Skin epidermis (tissue), 12 donors: Measurements from ENCODE around the gene RAB11B.
"Not testable (repeated sequence)": the region's sequence is repeated elsewhere in the genome, so short reads cannot be mapped to it uniquely, and the experiment has no call there.

Experiments
- H3K27ac ChIP-seq, 21 experiments: fragments of 200-600 bp; sonication (generic) in 11 of 21; one replicate each; pipeline ENCODE4 v1.5.0; 2020; ENCODE audit warnings: mild to moderate bottlenecking in 3 of 21, inconsistent platforms in 2 of 21, moderate library complexity in 2 of 21
- H3K4me3 ChIP-seq, 7 experiments: fragments of 200-600 bp; sonication (generic) in 2 of 7; one replicate each; pipeline ENCODE4 v1.5.0; 2020; ENCODE audit warnings: inconsistent platforms in 2 of 7, mild to moderate bottlenecking in 2 of 7, moderate library complexity in 1 of 7

The RAB11B gene

DNA sequence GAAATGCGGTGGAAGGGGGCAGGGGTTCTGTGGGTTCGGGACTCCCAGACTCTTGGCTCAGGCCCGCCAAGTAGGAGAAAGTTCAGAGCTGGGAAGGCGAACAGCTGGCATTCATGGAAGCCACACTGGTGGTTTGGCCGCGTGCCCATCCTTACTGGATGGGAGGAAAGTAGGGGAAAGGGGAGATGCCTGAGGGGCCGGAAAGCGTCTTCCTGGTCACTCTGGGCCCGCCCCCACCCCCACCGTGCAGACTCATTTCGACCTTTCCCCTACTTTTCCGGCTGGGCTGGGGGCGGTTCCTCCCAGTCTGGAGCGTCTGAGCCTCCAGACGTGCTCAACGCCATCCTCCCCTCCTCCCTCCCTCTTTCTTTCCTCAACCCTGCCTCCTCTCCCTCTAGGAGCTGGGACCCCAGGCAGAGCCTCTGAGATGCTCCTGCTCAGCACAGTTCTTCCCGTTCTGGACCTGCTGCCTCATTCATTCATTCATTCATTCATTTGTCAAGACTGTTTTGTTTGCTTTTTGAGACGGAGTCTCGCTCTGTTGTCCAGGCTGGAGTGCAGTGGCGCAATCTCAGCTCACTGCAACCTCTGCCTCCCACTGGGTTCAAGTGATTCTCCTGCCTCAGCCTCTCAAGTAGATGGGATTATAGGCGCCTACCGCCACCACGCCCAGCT, 22.7 kb upstream of the RAB11B start:
- Histone ChIP-seq H3K27ac (peak overlapping the region in 8 of 21 experiments; percentile 14 to 72 (median 50)), H3K4me3 (peak overlapping the region in 3 of 7 experiments; percentile 3 to 8 (median 6))

DNA sequence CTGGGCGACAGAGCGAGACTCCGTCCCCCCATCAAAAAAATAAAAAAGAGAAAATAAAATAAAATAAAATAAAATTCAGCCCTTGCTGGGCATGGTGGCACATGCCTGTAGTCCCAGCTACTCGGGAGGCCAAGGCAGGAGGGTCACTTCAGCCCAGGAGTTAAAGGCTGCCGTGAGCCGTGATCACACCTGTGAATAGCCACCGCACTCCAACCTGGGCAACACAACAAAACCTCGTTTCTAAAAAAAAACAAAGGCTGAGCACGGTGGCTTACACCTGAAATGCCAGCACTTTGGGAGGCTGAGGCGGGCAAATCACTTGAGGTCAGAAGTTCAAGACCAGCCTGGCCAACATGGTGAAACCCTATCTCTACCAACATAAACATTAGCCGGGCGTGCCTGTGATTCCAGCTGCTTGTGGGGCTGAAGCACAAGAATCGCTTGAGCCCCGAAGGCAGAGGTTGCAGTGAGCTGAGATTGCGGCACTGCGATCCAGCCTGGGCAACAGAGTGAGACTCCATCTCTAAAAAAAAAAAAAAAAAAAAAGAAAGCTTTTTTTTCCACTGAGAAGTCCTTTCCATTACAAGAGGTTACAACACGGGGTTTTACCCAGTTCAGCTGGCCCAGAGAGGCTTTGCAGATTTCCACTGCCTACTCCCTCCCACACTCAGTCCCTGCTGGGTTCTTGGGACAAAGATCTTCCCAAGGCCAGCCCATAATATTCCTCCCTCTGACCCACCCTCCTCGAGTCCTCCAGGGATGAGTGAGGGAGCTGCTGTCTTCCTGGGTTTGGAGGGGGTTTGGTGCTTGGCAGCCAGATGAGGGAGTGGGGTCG, 19.8 kb upstream of the RAB11B start:
- Histone ChIP-seq H3K4me3 (no peak overlapping the region), H3K27ac (peak overlapping the region in 4 of 21 experiments; percentile 16 to 50 (median 44))

DNA sequence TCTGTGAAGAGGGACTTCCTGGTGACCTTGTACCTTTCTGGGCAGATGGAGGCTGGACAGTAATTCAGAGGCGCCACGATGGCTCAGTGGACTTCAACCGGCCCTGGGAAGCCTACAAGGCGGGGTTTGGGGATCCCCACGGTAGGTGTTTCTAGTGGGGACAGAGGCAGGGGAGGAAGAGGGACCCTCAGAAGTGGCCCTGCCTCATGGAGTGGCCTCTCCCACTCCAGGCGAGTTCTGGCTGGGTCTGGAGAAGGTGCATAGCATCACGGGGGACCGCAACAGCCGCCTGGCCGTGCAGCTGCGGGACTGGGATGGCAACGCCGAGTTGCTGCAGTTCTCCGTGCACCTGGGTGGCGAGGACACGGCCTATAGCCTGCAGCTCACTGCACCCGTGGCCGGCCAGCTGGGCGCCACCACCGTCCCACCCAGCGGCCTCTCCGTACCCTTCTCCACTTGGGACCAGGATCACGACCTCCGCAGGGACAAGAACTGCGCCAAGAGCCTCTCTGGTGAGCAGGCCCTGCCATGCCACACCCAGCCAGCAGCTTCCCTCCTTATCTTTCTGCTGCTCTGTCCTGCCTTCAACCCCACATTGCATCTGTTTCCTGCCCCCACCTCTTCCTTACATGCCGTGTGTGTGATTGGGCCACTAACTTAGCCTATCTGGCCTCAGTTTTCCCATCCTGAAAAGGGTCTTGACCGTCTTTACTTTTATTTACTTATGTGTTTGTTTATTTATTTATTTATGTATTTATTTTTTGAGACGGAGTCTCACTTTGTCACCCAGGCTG, 19.0 kb upstream of the RAB11B start:
- H3K4me3 ChIP-seq: no peak overlapping the region
- peak overlapping the region in 4 of 21 experiments; percentile 16 to 50 (median 44) for H3K27ac ChIP-seq

DNA sequence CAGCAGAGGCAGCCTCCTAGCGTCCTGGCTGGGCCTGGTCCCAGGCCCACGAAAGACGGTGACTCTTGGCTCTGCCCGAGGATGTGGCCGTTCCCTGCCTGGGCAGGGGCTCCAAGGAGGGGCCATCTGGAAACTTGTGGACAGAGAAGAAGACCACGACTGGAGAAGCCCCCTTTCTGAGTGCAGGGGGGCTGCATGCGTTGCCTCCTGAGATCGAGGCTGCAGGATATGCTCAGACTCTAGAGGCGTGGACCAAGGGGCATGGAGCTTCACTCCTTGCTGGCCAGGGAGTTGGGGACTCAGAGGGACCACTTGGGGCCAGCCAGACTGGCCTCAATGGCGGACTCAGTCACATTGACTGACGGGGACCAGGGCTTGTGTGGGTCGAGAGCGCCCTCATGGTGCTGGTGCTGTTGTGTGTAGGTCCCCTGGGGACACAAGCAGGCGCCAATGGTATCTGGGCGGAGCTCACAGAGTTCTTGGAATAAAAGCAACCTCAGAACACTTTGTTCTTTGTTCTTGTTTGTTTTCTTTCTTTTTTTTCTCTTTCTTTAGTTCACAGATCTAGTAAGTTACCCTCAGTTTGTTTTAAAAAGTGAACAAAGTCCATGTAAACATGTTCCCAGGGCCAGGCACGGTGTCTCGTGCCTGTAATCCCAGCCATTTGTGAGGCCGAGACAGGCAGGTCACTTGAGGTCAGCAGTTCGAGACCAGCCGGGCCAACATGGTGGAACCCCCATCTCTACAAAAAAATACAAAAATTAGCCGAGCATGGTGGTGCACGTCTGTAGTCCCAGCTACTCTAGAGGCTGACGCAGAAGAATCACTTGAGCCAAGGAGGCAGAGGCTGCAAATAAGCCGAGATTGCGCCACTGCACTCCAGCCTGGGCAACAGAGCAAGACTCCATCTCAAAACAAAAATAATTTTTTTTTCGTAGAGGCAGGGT, 16.0 kb upstream of the RAB11B start:
- Histone ChIP-seq H3K4me3 (no peak overlapping the region), H3K27ac (peak overlapping the region in 1 of 21 experiments; percentile 55)

DNA sequence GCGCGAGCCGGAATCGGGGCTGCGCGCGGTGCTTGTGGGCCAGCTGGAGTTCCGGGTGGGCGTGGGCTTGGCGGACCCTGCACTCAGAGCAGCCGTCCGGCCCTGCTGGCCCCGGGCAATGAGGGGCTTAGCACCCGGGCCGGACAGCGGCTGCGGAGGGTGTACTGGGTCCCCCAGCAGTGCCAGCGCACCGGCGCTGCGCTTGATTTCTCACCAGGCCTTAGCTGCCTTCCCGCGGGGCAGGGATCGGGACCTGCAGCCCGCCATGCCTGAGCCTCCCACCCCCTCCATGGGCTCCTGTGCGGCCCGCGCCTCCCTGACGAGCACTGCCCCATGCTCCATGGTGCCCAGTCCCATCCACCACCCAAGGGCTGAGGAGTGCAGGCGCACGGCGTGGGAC, 14.4 kb upstream of the RAB11B start:
- H3K27ac ChIP-seq, H3K4me3 ChIP-seq: not testable (repeated sequence)

DNA sequence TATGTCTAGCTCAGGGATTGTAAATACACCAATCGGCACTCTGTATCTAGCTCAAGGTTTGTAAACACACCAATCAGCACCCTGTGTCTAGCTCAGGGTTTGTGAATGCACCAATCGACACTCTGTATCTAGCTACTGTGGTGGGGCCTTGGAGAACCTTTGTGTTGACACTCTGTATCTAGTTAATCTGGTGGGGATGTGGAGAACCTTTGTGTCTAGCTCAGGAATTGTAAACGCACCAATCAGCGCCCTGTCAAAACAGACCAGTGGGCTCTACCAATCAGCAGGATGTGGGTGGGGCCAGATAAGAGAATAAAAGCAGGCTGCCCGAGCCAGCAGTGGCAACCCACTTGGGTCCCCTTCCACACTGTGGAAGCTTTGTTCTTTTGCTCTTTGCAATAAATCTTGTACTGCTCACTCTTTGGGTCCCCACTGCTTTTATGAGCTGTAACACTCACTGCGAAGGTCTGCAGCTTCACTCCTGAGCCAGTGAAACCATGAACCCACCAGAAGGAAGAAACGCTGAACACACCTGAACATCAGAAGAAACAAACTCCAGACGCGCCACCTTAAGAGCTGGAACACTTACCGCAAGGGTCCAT, 13.7 kb upstream of the RAB11B start:
- not testable (repeated sequence) for H3K27ac ChIP-seq

DNA sequence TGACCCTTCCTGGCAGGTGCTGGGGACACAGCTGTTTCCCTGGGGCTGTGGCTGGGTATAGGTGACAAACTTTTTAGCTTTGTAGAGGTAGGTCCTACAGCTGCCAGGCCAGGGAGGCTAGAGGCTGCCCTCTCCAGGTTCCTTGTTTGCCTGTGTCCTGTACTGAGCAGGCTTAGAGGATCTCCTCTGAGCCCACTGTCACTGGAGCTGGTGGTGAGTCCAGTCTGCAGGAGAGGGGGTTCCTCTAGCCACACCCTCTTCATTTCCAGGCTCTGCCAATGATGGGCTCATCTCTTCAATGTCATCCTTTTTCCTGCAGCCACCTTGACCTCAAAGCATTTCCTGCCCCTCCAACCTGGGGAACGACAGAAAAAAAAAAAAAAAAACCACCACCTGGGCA, 12.6 kb upstream of the RAB11B start:
- Histone ChIP-seq H3K27ac (no peak overlapping the region), H3K4me3 (no peak overlapping the region)

More for the DNA sequence above, 13.7 kb upstream of the RAB11B start:
- H3K4me3 ChIP-seq: not testable (repeated sequence)

DNA sequence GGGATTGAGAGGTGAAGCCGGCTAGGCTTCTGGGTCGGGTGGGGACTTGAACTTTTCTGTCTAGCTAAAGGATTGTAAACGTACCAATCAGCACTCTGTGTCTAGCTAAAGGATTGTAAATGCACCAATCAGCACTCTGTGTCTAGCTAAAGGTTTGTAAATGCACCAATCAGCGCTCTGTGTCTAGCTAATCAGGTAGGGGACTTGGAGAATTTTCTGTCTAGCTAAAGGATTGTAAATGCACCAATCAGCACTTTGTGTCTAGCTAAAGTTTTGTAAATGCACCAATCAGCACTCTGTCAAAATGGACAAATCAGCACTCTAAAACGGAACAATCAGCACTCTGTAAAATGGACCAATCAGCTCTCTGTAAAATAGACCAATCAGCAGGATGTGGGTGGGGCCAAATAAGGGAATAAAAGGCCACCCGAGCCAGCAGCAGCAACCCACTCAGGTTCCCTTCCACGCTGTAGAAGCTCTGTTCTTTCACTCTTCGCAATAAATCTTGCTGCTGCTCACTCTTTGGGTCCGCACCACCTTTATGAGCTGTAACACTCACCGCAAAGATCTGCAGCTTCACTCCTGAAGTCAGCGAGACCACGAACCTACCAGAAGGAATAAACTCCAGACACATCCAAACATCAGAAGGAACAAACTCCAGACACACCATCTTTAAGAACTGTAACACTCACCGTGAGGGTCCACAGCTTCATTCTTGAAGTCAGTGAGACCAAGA, 10.8 kb upstream of the RAB11B start:
- not testable (repeated sequence) for H3K27ac ChIP-seq, H3K4me3 ChIP-seq

DNA sequence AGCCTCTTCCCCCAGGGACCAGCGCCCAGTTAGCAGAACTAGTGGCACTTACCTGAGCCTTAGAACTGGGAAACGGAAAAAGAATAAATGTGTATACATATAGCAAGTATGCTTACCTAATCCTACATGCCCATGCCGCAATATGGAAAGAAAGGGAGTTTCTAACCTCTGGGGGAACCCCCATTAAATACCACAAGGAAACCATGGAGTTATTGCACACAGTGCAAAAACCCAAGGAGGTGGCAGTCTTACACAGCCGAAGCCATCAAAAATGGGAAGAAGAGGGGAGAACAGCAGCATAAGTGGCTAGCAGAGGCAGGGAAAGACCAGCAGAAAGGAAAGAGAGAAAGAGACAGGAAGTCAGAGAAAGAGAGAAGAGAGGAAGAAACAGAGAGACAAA, 5.6 kb upstream of the RAB11B start:
- not testable (repeated sequence) for H3K4me3 ChIP-seq
- peak overlapping the region in 8 of 21 experiments; percentile 0 to 77 (median 22) for H3K27ac ChIP-seq

DNA sequence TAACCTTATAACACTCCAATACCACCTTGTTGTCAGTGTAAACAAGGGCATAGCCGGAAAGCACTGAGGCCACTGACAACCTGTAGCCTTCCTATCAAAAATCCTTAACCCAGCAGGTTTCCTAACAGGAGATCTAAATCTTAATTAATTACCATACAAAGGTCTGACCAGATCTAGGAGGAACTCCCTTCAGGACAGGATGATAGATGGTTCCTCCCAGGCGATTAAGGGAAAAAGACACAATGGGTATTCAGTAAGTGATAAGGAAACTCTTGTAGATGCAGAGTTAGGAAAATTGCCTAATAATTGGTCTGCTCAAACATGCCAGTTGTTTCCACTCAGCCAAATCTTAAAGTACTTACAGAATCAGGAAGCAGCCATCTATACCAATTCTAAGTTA, 5.1 kb upstream of the RAB11B start:
- peak overlapping the region in 14 of 21 experiments; percentile 4 to 77 (median 62) for H3K27ac ChIP-seq
- H3K4me3 ChIP-seq: not testable (repeated sequence)

DNA sequence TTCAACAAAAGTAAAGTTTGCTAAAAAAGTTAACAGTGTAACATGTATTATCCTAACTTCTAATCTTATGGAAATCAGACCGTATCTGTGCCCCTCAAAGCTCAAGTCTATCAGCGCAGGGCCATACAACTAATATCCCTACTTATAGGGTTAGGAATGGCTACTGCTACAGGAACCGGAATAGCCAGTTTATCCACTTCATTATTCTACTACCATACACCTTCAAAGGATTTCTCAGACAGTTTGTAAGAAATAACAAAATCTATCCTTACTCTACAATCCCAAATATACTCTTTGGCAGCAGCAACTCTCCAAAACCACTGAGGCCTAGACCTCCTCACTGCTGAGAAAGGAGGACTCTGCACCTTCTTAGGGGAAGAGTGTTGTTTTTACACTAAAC, 4.6 kb upstream of the RAB11B start:
- H3K27ac ChIP-seq: peak overlapping the region in 18 of 21 experiments; percentile 19 to 77 (median 64)
- not testable (repeated sequence) for H3K4me3 ChIP-seq

DNA sequence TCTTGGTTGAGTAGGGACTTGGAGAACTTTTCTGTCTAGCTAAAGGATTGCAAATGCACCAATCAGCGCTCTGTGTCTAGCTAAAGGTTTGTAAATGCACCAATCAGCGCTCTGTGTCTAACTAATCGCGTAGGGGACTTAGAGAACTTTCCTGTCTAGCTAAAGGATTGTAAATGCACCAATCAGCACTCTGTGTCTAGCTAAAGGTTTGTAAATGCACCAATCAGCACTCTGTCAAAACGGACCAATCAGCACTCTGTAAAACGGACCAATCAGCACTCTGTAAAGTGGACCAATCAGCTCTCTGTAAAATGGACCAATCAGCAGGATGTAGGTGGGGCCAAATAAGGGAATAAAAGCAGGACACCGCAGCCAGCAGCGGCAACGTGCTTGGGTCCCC, 3.7 kb upstream of the RAB11B start:
- H3K4me3 ChIP-seq: not testable (repeated sequence)
- peak overlapping the region in 17 of 21 experiments; percentile 19 to 77 (median 64) for H3K27ac ChIP-seq

DNA sequence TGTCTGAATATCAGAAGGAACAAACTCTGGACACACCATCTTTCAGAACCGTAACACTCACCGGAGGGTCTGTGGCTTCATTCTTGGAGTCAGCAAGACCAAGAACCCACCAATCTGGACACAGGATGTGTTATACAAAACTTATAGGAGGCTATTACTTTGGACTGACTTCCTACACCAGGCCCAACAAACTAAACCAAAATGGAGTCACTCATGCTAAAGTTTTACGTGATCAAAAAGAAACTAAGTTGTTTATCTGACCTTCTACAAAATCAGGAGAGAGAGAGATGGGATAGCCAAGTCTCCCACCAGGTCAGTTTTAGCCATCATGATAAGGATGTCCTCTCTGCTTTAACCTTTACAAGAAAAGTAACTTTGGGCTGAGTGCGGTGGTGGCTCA, 3.2 kb upstream of the RAB11B start:
- Histone ChIP-seq H3K27ac (peak overlapping the region in 2 of 21 experiments; percentile 22 to 52), H3K4me3 (no peak overlapping the region)

DNA sequence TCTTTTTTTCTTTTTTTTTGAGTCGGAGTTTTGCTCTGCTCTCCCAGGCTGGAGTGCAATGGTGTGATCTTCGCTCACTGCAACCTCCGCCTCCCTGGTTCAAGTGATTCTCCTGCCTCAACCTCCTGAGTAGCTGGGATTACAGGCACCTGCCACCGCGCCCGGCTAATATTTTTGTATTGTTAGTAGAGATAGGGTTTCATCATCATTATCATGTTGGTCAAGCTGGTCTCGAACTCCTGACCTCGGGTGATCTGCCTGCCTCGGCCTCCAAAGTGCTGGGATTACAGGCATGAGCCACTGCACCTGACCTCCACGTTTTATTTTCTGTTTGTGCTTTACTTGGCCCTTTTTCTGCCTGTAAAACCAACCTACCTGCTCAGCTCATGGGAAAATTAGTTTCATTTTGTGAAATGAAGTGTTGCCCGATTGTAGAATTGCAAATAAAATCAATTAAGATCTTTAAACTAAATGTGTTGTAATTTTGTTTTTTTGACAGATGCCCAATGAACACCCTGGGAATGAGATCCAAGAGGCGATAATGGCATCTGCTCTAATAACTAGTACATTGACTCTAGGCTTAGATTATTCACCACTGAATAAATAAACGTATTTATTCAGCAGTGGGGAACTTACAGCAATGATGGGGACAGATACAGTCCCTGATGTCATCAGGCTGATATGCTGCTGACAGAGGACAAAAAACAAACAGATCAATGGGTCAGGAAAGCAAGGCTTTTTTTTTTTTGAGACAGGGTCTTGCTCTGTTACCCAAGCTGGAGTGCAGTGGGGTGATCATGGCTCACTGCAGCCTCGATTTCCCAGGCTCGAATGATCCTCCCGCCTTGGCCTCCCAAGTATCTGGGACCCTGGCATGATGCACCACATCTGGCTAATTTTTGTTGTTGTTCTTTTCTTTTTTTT, 2.2 kb upstream of the RAB11B start:
- no peak overlapping the region for H3K4me3 ChIP-seq
- H3K27ac ChIP-seq: peak overlapping the region in 6 of 21 experiments; percentile 10 to 52 (median 29)

DNA sequence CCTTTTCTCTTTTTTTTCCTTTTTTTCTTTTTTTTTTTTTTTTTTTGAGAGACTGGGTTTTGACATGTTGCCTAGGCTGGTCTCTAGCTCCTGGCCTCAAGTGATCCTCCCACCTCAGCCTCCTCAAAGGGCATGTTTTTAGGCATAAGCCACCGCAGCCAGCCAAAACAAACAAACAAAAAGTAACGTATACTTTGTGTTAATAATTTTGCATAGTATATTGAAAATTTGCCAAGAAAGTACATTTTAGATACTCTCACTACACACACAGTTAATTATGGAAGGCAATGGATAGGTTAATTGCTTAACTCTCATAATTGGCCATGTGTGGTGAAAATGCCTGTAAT, 1.6 kb upstream of the RAB11B start:
- Histone ChIP-seq H3K4me3 (no peak overlapping the region), H3K27ac (peak overlapping the region in 3 of 21 experiments; percentile 12 to 98 (median 40))

DNA sequence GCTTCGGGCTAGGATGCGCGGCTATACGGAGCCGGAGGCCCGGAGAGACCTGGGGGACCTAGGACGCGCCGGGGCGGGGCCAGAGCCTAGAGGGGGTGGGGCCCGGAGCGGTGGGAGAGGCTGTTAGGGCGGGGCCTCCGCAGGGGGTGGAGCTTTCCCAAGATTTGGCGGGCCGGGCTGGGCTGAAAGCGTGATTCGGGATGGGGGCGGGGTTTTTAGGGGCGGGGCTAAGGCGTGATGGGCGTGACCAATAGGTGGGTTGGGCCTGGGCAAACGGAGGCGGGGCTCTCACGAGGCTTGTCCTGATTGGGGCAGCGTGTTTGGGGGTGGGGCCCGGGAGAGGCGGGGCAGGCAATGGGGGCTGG, 439 bp downstream of the RAB11B start:
- Histone ChIP-seq H3K4me3 (peak overlapping the region; percentile 69 to 99 (median 81)), H3K27ac (peak overlapping the region; percentile 96 to 100 (median 100))
